HG03280 (cell line): Measurements from ENCODE around the gene PODXL.

Source experiments
- ATAC-seq: cut with Tn5 transposase; IDR thresholded peaks from one replicate; pipeline ENCODE4 v1.9.1; 2021; ENCODE audit warnings: mild to moderate bottlenecking, moderate library complexity; ENCODE audit not compliant: unreplicated experiment

PODXL gene

GRCh38 chr7:131556053-131556908 is at the start of gene PODXL:
PODXL (minus strand) TSS chr7:131556628; CDS start chr7:131556359, 269 bp downstream.
- peak; percentile 77 for ATAC-seq

GRCh38 chr7:131605280-131605878 is 49.0 kb upstream of the PODXL start:
- ATAC-seq = no peak

GRCh38 chr7:131604841-131605279 is 48.4 kb upstream of the PODXL start:
- no peak for ATAC-seq

GRCh38 chr7:131603932-131604331 is 47.5 kb upstream of the PODXL start:
- no peak for ATAC-seq

- no peak for ATAC-seq
Observed at GRCh38 chr7:131602994-131603372, 46.6 kb upstream of the PODXL start.

GRCh38 chr7:131602304-131602993 is 46.0 kb upstream of the PODXL start:
- ATAC-seq = no peak

GRCh38 chr7:131600085-131600881 is 43.9 kb upstream of the PODXL start:
- ATAC-seq = no peak

- no peak for ATAC-seq
Observed at GRCh38 chr7:131596785-131597184, 40.4 kb upstream of the PODXL start.

- no peak for ATAC-seq
Observed at GRCh38 chr7:131595699-131596098, 39.3 kb upstream of the PODXL start.

GRCh38 chr7:131591687-131592319 is 35.4 kb upstream of the PODXL start:
- ATAC-seq = no peak

GRCh38 chr7:131587315-131587923 is 31.0 kb upstream of the PODXL start:
- ATAC-seq = no peak

GRCh38 chr7:131586759-131587158 is 30.3 kb upstream of the PODXL start:
- ATAC-seq = no peak

GRCh38 chr7:131586259-131586658 is 29.8 kb upstream of the PODXL start:
- ATAC-seq = no peak

GRCh38 chr7:131583430-131583829 is 27.0 kb upstream of the PODXL start:
- ATAC-seq = no peak

- ATAC-seq = no peak
Observed at GRCh38 chr7:131581241-131582051, 25.0 kb upstream of the PODXL start.

GRCh38 chr7:131578602-131579001 is 22.2 kb upstream of the PODXL start:
- no peak for ATAC-seq

- ATAC-seq = no peak
Observed at GRCh38 chr7:131574741-131575140, 18.3 kb upstream of the PODXL start.

GRCh38 chr7:131570401-131570800 is 14.0 kb upstream of the PODXL start:
- no peak for ATAC-seq

GRCh38 chr7:131568970-131569369 is 12.5 kb upstream of the PODXL start:
- no peak for ATAC-seq
